GM12874 (cell line): Measurements from ENCODE around the gene KCND3.

Experiments
- TF ChIP-seq, protein P1 (sequence below): IDR thresholded peaks from 2 replicates; pipeline ENCODE4 v1.5.1; 2011; ENCODE audit warnings: low read depth, mild to moderate bottlenecking, control low read depth, low read length, moderate library complexity; ENCODE audit not compliant: insufficient read depth

Gene KCND3

DNA sequence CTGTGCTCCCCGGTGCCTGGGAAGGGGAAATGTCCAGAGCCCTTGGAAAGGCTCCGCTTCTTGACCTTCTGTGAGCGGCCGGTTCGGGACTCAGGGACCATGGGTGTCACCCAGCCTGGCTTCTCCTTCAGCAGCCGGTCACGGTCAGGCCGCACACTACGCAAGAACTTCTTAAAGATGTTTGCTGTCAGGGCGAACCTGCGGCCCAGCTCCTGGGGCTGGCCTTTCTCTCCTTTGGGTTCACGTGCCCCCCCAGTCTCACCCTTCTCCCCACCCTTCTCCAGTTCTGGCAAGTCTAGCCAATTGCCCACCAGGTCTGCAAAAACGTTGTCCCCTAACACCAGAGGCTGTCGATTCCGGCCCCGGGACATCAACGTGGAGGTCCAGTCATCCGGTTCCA, 262.4 kb downstream of the KCND3 start:
- TF ChIP-seq, protein P1, sequence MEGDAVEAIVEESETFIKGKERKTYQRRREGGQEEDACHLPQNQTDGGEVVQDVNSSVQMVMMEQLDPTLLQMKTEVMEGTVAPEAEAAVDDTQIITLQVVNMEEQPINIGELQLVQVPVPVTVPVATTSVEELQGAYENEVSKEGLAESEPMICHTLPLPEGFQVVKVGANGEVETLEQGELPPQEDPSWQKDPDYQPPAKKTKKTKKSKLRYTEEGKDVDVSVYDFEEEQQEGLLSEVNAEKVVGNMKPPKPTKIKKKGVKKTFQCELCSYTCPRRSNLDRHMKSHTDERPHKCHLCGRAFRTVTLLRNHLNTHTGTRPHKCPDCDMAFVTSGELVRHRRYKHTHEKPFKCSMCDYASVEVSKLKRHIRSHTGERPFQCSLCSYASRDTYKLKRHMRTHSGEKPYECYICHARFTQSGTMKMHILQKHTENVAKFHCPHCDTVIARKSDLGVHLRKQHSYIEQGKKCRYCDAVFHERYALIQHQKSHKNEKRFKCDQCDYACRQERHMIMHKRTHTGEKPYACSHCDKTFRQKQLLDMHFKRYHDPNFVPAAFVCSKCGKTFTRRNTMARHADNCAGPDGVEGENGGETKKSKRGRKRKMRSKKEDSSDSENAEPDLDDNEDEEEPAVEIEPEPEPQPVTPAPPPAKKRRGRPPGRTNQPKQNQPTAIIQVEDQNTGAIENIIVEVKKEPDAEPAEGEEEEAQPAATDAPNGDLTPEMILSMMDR = no peak

DNA sequence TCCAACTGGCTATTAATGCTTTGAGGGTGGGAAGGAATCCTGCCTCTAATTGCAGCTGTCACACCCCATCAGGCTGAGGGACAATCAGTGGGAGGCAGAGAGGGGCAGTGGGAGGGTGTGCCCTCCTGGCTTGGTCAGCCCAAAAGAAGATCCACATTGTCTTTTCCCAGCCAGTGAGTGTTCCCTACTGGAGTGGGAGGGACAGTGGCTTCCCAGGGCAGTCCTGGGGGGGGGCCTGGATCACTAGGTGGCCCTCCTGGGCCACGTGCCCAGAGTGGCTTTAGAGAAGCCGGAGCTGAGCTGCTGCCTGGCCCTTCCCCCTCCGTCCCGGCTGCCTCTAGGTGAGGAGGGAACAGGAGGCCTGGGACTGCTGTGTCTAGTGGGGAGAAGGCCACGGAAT, 264.3 kb downstream of the KCND3 start:
- TF ChIP-seq, protein P1 = no peak

DNA sequence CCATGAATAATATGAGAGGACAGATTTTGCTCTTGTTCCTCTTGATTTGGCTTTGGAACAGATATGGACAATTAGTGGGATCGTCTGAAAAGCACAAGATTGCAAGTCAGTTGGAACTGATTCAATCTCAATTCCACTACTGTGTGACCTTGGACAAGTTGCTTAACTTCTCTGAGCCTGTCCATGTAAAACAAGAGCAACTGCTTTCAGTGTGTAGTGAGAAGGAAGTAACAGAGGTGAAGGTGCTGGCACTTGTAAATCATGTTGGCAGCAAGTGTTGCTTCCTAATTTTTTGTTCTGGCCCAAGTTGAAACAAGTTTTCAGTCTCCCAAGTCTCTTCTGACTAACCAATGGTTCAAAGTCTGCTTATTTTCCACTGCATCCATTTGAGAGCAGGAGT, 265.6 kb downstream of the KCND3 start:
- TF ChIP-seq, protein P1 = no peak

DNA sequence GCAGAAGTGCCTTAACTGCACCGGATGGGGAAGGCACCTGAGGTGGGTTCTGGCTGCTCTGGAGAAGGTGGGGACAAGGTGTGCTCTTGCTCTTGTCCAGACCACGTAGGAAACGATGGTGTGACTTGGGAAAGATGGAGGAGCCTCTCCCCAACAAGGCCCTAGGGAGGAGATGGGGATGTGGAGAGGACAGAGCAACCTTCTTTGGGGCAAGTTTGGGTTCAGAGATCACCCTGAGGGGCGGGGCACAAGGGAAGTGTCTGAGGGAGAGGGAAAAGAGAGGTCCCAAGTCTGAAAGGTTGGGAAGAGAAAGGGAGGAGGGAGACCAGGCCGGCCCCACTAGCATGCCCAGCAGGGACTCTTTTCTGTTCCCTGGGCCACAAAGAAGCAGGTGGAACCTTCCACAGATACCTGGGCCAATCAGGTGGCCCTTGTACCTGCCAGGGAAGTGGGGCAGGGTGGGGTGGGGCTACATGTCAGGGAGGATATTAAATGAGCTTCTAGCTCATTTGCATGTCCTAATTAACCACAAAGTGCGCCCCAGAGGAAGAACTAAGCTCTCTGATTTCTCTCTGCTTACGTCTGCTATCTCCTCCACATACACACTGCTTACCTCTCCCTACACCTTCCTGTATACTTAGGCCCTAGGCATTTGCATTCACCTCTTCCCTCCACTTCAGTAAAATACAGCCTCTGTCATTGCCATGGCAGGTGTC, 266.2 kb downstream of the KCND3 start:
- TF ChIP-seq, protein P1 = no peak

DNA sequence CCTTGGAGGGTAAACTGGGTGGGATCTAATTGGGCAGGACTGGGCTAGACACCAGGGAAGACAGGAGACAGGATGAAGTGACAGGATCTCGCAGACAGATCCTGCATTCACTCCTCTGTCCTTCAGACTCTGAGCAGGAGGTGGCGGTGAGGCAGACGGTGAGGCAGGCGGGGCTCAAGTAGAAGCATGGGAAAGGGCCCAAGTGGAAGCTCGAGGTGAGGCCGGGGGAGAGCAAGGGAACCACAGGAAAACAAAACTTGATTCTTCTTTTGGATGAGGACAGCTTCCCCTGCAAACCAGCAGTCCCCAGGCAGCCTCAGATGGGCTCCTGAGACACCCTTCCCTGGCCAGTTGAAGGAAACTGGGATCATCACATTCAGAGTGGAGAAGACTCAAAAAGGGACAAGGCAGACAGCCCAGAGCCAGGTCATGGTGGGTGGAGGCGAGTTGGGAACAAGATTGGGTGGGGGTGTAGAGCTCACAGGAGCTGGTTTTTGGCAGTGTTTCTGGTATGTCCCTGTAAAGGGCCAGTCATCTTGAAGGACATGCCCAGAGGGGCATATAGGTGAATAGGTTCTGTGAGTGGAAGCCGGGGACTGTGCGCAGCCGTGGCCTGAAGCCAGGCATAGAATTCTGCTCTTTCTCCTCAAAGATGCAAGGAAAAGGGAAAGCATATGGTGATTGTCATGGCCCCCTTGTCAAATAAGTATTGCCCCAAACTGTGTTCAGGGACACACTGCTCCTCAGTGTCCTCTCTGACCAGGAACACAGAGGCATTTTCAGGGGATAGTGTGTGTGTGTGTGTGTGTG, 268.3 kb downstream of the KCND3 start:
- TF ChIP-seq, protein P1 = no peak
